ENCODE measurements around the gene IGF1R.

- TF ChIP-seq, protein P1, sequence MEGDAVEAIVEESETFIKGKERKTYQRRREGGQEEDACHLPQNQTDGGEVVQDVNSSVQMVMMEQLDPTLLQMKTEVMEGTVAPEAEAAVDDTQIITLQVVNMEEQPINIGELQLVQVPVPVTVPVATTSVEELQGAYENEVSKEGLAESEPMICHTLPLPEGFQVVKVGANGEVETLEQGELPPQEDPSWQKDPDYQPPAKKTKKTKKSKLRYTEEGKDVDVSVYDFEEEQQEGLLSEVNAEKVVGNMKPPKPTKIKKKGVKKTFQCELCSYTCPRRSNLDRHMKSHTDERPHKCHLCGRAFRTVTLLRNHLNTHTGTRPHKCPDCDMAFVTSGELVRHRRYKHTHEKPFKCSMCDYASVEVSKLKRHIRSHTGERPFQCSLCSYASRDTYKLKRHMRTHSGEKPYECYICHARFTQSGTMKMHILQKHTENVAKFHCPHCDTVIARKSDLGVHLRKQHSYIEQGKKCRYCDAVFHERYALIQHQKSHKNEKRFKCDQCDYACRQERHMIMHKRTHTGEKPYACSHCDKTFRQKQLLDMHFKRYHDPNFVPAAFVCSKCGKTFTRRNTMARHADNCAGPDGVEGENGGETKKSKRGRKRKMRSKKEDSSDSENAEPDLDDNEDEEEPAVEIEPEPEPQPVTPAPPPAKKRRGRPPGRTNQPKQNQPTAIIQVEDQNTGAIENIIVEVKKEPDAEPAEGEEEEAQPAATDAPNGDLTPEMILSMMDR (IDR thresholded peaks at IDR 0.05) = no peak
- no peak for TF ChIP-seq EP300 (IDR thresholded peaks at IDR 0.05)
- TF ChIP-seq POLR2A (IDR thresholded peaks at IDR 0.05) = no peak
These were observed 69.0 kb downstream of the IGF1R start for GRCh38 chr15:98717371-98717770.

Data from suprapubic skin (tissue), 3 donors.